HepG2 (cell line): Measurements from ENCODE around the gene FBP1. TPM values are rescaled to one million over a fixed set of nuclear protein-coding genes. Genes with fewer than 3 reads are reported as not detected.
A peak's percentile ranks its signal among the peaks of the same experiment; 100 is the strongest.

Experiments used
- ATF7-NPFF ChIP-seq: sonication (generic); formaldehyde crosslinking; IDR thresholded peaks from 2 replicates; pipeline ENCODE4 v1.8.1; 2023; ENCODE audit warnings: mild to moderate bottlenecking, low read depth, missing genetic modification reagents, moderate library complexity
- FOXA3 ChIP-seq: IDR thresholded peaks from 2 replicates; pipeline ENCODE4 v1.6.1; 2016; ENCODE audit warnings: missing genetic modification reagents, missing compliant biosample characterization
- HMGXB3 ChIP-seq: sonication (generic); formaldehyde crosslinking; IDR thresholded peaks from 2 replicates; pipeline ENCODE4 v1.4.0; 2020; ENCODE audit warnings: missing genetic modification reagents, borderline replicate concordance
- HNRNPUL1 ChIP-seq: fragments of 200-400 bp; formaldehyde crosslinking; IDR thresholded peaks from 2 replicates; pipeline ENCODE4 v1.6.1; 2017; ENCODE audit warnings: low read depth, mild to moderate bottlenecking, low read length, moderate library complexity
- HOXA3 ChIP-seq: sonication (generic); formaldehyde crosslinking; IDR thresholded peaks from 2 replicates; pipeline ENCODE4 v1.5.0; 2020; ENCODE audit warnings: missing genetic modification reagents
- NFE2 ChIP-seq: sonication (generic); formaldehyde crosslinking; IDR thresholded peaks from 2 replicates; pipeline ENCODE4 v1.4.0; 2020; ENCODE audit warnings: missing genetic modification reagents
- NFE2L1 ChIP-seq: sonication (generic); formaldehyde crosslinking; IDR thresholded peaks from 2 replicates; pipeline ENCODE4 v1.4.0; 2020; ENCODE audit warnings: missing genetic modification reagents, mild to moderate bottlenecking, borderline replicate concordance
- NR0B2 ChIP-seq: sonication (generic); formaldehyde crosslinking; IDR thresholded peaks from 2 replicates; pipeline ENCODE4 v1.4.0; 2020; ENCODE audit warnings: mild to moderate bottlenecking, missing genetic modification reagents
- NR2C2 ChIP-seq: sonication (generic); formaldehyde crosslinking; IDR thresholded peaks from 2 replicates; pipeline ENCODE4 v1.4.0; 2020; ENCODE audit warnings: missing genetic modification reagents, mild to moderate bottlenecking, moderate library complexity, borderline replicate concordance
- SOX13 ChIP-seq, 3 experiments: fragments of 450-650 bp in 1 of 3; sonication (generic) in 1 of 3; formaldehyde crosslinking in 1 of 3; IDR thresholded peaks in 2 of 3; conservative IDR thresholded peaks in 1 of 3; 2 replicates each; pipeline versions ENCODE4 v1.5.0 to v1.6.1; 2016 to 2020; ENCODE audit warnings: antibody characterized with exemption in 1 of 3, mild to moderate bottlenecking in 1 of 3, missing compliant biosample characterization in 1 of 3, missing genetic modification reagents in 1 of 3, moderate library complexity in 1 of 3
- TBP ChIP-seq: sonication (generic); formaldehyde crosslinking; IDR thresholded peaks from 2 replicates; pipeline ENCODE4 v1.5.0; 2020; ENCODE audit warnings: missing genetic modification reagents
- ZNF18 ChIP-seq: sonication (generic); formaldehyde crosslinking; IDR thresholded peaks from 2 replicates; pipeline ENCODE4 v1.8.0; 2022; ENCODE audit warnings: mild to moderate bottlenecking, missing genetic modification reagents; ENCODE audit not compliant: insufficient replicate concordance
- ZNF562 ChIP-seq: sonication (generic); formaldehyde crosslinking; IDR thresholded peaks from 2 replicates; pipeline ENCODE4 v1.8.0; 2022; ENCODE audit warnings: missing genetic modification reagents, borderline replicate concordance
- ZNF770 ChIP-seq: sonication (generic); formaldehyde crosslinking; IDR thresholded peaks from 2 replicates; pipeline ENCODE4 v1.5.0; 2020; ENCODE audit warnings: mild to moderate bottlenecking, missing genetic modification reagents
- ZNF777 ChIP-seq: sonication (generic); formaldehyde crosslinking; IDR thresholded peaks from 2 replicates; pipeline ENCODE4 v1.4.0; 2020; ENCODE audit warnings: missing genetic modification reagents
- polyA plus RNA-seq, 8 experiments: library from polyadenylated mRNA; depleted of rRNA in 3 of 8; stranded (reverse) in 7 of 8; unstranded in 1 of 8; fragments of >200 nt; fragmentation: Illumina TruSeq in 4 of 8; extraction: Trizol in 4 of 8; gene quantifications; 2 replicates each; pipeline versions ENCODE4 v1.2.1 to v1.2.3, GENCODE V29; 2011 to 2016; ENCODE audit warnings: low read depth in 4 of 8, missing spikeins in 1 of 8, mixed read lengths in 1 of 8; ENCODE audit not compliant: insufficient read depth in 1 of 8
- total RNA-seq, 5 experiments: library from RNA; depleted of rRNA; stranded (reverse); fragments of >200 nt; fragmentation: Illumina TruSeq; extraction: Trizol; gene quantifications; 2 replicates each; pipeline ENCODE4 v1.2.3, GENCODE V29; 2016; ENCODE audit warnings: low read depth in 1 of 5
- TF ChIP-seq, protein P1 (sequence below): sonication (generic); formaldehyde crosslinking; IDR thresholded peaks from 2 replicates; pipeline ENCODE4 v1.4.0; 2020; ENCODE audit warnings: mild to moderate bottlenecking, missing genetic modification reagents

The FBP1 gene
- total and polyA plus RNA-seq, 2 of the 13 experiments (the other 11 are each of a cell fraction or from before 2014, with no cell fraction given) = 0.29 to 0.53 TPM

DNA sequence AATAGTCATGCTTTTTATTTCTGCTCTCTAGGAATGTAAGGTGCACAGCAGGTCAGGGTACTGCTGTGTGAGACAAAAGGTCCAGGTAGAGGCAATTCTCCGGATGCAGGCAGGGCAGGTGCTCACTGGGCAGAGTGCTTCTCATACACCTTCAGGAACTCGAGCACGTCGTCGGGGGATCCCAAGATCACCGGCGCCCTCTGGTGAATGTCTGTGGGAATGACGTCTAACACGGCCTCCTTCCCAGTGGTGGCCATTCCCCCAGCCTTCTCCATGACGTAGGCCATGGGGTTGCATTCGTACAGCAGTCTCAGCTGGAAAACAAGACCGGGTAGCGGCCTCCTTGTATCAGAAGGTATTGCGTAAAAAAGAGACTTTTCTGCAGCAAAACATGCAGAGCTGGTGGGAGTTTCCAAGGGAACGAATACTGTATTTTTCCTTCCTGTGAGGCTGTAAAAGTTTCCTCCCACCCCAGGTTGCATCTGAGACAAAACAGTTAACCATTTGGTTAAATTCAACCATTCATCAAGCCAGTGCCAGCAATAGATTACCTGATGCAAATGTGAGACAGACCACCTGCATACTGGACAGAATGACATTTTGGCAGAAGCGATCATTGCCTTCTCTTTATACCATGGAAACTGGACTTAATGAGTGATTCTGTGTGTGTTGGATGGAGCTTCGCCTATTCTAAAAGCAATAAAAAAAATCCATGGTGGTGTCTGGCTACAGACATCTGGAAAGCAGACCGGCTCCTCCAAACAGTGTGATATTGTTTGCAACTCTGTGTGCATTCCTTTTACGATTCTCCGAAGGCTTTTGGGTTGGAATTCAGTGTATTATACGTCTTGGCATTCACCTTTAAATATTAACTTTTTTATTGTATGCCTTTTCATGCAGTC lies 35.8 kb downstream of the FBP1 start (continued):
- no peak for TF ChIP-seq NFE2L1 (CRISPR knock-in tag)
- TF ChIP-seq HMGXB3 = peak; percentile 17; the same call in 1 of the 2 replicates
- TF ChIP-seq ZNF562 (CRISPR knock-in tag) = no peak
- TF ChIP-seq ZNF777 (CRISPR knock-in tag) = 0 out of 2 replicates have a peak, but pooled peaks have one; percentile 29
- no peak for TF ChIP-seq ATF7-NPFF (CRISPR knock-in tag)
- no peak for TF ChIP-seq HNRNPUL1
- TF ChIP-seq NR2C2 (CRISPR knock-in tag) = no peak
- peak; percentile 44; the same call in 1 of the 2 replicates for TF ChIP-seq HOXA3 (CRISPR knock-in tag)
- no peak for TF ChIP-seq NFE2 (CRISPR knock-in tag)
- 0 out of 2 replicates have a peak, but pooled peaks have one; percentile 11 for TF ChIP-seq ZNF770 (CRISPR knock-in tag)
- no peak for TF ChIP-seq TBP (CRISPR knock-in tag)
- TF ChIP-seq, protein P1, sequence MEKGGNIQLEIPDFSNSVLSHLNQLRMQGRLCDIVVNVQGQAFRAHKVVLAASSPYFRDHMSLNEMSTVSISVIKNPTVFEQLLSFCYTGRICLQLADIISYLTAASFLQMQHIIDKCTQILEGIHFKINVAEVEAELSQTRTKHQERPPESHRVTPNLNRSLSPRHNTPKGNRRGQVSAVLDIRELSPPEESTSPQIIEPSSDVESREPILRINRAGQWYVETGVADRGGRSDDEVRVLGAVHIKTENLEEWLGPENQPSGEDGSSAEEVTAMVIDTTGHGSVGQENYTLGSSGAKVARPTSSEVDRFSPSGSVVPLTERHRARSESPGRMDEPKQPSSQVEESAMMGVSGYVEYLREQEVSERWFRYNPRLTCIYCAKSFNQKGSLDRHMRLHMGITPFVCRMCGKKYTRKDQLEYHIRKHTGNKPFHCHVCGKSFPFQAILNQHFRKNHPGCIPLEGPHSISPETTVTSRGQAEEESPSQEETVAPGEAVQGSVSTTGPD (CRISPR knock-in tag) = 0 out of 2 replicates have a peak, but pooled peaks have one; percentile 23
- 0 out of 2 replicates have a peak, but pooled peaks have one; percentile 44 for TF ChIP-seq NR0B2
- TF ChIP-seq ZNF18 = no peak
- TF ChIP-seq SOX13 (IDR thresholded peaks at IDR 0.05) = no peak
- TF ChIP-seq SOX13 (CRISPR knock-in tag; conservative IDR thresholded peaks at IDR 0.05 in 1 of 2, IDR thresholded peaks at IDR 0.05 in 1 of 2) = 0 out of 4 replicates have a peak, but pooled peaks of 1 of the 2 experiments have one; percentile 5
- 0 out of 2 replicates have a peak, but pooled peaks have one; percentile 21 for TF ChIP-seq FOXA3 (CRISPR knock-in tag)
